ENCODE data around the gene MCEMP1. TPM values are rescaled to one million over a fixed set of nuclear protein-coding genes. Genes with fewer than 3 reads are reported as not detected.

MCEMP1 gene
- total RNA-seq, 1 experiment from 2014 or later: not detected

DNA sequence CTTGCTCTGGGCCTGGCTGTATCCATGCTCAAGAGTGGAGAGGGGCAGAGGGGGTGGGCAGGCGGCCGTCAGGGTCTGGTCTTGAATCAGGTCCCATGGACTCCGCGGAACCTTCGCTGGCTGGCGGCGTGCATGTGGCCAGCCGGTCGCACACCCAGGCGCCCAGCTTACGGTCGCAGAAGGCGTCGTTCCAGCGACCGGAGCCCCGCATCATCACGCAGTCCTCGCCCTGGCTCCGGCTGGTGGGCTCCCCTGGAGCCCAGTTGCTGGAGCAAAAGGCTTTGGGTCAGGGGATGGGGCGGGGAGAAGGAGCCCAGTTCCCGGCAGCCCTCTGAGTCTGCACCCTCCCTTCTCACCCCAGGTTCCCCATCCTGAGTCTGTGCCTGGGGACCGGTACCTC lies 12.3 kb downstream of the MCEMP1 start:
- DNase-seq (ENCODE audit: low read depth, low spot score): no peak
- no peak overlapping the region for H3K27ac ChIP-seq (ENCODE audit: low read length)
- ChIA-PET POLR2A (no interaction called here), CTCF (no interaction called here)
- in situ Hi-C loops (cut with HindIII; ENCODE audit: low pct_unique_long_range_greater_than_20kb, low sequenced_read_pairs) (no loop called here), intact Hi-C loops (cut with micrococcal nuclease; ENCODE audit: unreplicated experiment) (no loop called here)
- no peaks in the 10 kb centered on the region for H3K27me3 ChIP-seq (ENCODE audit: control insufficient read depth, insufficient read depth, low read length)
- H3K9me3 ChIP-seq (ENCODE audit: control insufficient read depth, insufficient read depth, low read depth, low read length): no peaks in the 10 kb centered on the region
- H3K4me3 ChIP-seq (ENCODE audit: low read depth in 2 of 2, low read length in 2 of 2): no peak overlapping the region
- no peak for ATAC-seq
- H3K36me3 ChIP-seq (ENCODE audit: control insufficient read depth, insufficient read depth, low read length): no peaks in the 10 kb centered on the region
- TF ChIP-seq POLR2AphosphoS5 (IDR thresholded peaks at IDR 0.05; ENCODE audit: low read depth, low read length): no peak
- TF ChIP-seq, protein P1, sequence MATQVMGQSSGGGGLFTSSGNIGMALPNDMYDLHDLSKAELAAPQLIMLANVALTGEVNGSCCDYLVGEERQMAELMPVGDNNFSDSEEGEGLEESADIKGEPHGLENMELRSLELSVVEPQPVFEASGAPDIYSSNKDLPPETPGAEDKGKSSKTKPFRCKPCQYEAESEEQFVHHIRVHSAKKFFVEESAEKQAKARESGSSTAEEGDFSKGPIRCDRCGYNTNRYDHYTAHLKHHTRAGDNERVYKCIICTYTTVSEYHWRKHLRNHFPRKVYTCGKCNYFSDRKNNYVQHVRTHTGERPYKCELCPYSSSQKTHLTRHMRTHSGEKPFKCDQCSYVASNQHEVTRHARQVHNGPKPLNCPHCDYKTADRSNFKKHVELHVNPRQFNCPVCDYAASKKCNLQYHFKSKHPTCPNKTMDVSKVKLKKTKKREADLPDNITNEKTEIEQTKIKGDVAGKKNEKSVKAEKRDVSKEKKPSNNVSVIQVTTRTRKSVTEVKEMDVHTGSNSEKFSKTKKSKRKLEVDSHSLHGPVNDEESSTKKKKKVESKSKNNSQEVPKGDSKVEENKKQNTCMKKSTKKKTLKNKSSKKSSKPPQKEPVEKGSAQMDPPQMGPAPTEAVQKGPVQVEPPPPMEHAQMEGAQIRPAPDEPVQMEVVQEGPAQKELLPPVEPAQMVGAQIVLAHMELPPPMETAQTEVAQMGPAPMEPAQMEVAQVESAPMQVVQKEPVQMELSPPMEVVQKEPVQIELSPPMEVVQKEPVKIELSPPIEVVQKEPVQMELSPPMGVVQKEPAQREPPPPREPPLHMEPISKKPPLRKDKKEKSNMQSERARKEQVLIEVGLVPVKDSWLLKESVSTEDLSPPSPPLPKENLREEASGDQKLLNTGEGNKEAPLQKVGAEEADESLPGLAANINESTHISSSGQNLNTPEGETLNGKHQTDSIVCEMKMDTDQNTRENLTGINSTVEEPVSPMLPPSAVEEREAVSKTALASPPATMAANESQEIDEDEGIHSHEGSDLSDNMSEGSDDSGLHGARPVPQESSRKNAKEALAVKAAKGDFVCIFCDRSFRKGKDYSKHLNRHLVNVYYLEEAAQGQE (IDR thresholded peaks at IDR 0.05; ENCODE audit: insufficient read depth in 1 of 2, low read depth in 2 of 2, low read length in 1 of 2): no peak
- TF ChIP-seq TCF7L2 (IDR thresholded peaks at IDR 0.05; ENCODE audit: low read depth, low read length): no peak
- no peak for TF ChIP-seq SIN3A (IDR thresholded peaks at IDR 0.05; ENCODE audit: borderline replicate concordance, insufficient read depth, low read depth, low read length)
- TF ChIP-seq, protein P2, sequence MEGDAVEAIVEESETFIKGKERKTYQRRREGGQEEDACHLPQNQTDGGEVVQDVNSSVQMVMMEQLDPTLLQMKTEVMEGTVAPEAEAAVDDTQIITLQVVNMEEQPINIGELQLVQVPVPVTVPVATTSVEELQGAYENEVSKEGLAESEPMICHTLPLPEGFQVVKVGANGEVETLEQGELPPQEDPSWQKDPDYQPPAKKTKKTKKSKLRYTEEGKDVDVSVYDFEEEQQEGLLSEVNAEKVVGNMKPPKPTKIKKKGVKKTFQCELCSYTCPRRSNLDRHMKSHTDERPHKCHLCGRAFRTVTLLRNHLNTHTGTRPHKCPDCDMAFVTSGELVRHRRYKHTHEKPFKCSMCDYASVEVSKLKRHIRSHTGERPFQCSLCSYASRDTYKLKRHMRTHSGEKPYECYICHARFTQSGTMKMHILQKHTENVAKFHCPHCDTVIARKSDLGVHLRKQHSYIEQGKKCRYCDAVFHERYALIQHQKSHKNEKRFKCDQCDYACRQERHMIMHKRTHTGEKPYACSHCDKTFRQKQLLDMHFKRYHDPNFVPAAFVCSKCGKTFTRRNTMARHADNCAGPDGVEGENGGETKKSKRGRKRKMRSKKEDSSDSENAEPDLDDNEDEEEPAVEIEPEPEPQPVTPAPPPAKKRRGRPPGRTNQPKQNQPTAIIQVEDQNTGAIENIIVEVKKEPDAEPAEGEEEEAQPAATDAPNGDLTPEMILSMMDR (IDR thresholded peaks at IDR 0.05): no peak
- H3K4me1 ChIP-seq (ENCODE audit: control insufficient read depth, insufficient read depth, low read length): no peaks in the 10 kb centered on the region
- BruUV-seq (replicated peaks): no TSS peak

DNA sequence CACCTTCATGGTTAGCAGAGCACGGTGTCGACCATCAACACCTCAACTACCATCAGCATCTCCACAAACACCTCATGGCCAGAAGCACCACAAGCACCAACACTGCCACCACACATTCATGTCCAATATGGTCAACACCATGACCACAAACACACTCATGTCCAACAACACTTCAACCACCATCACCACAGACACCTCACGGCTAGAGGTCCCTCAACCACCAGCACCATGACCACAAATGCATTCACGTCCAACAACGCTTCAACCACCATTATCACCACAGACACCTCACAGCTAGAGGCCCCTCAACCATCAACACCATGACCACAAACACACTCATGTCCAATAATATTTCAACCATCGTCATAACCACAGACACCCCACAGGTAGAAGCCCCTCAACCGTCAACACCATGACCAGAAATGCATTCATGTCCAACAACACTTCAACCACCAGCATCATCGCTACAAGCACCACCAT lies 13.9 kb downstream of the MCEMP1 start:
- ATAC-seq (no peak), DNase-seq (ENCODE audit: low read depth, low spot score) (no peak)
- Histone ChIP-seq H3K9me3 (ENCODE audit: control insufficient read depth, insufficient read depth, low read depth, low read length) (no peaks in the 10 kb centered on the region), H3K36me3 (ENCODE audit: control insufficient read depth, insufficient read depth, low read length) (no peaks in the 10 kb centered on the region), H3K27ac (ENCODE audit: low read length) (no peak overlapping the region), H3K27me3 (ENCODE audit: control insufficient read depth, insufficient read depth, low read length) (no peaks in the 10 kb centered on the region), H3K4me3 (ENCODE audit: low read depth in 2 of 2, low read length in 2 of 2) (no peak overlapping the region), H3K4me1 (ENCODE audit: control insufficient read depth, insufficient read depth, low read length) (no peaks in the 10 kb centered on the region)
- intact Hi-C loops (cut with micrococcal nuclease; ENCODE audit: unreplicated experiment): no loop called here
- in situ Hi-C loops (cut with HindIII; ENCODE audit: low pct_unique_long_range_greater_than_20kb, low sequenced_read_pairs): no loop called here
- TF ChIP-seq, protein P1 (IDR thresholded peaks at IDR 0.05; ENCODE audit: insufficient read depth in 1 of 2, low read depth in 2 of 2, low read length in 1 of 2): no peak
- no peak for TF ChIP-seq POLR2AphosphoS5 (IDR thresholded peaks at IDR 0.05; ENCODE audit: low read depth, low read length)
- POLR2A ChIA-PET: no interaction called here
- no TSS peak for BruUV-seq (replicated peaks)
- CTCF ChIA-PET: interaction anchor here (0.6 kb wide), 1 partner anchor 39 kb away, joined by 3 read pairs; no protein-coding TSS in a partner anchor
